K562 (cell line): ENCODE data around the gene TMEM14C. TPM values are rescaled to one million over a fixed set of nuclear protein-coding genes. Genes with fewer than 3 reads are reported as not detected.

Experiments used
- ATAC-seq: fragments of 200-7000 bp; cut with Tn5 transposase; 3 replicates; pipeline ENCODE4 v1.9.1; 2020; ENCODE audit warnings: moderate library complexity
- BruUV-seq: library from RNA; stranded (reverse); fragments of 400-500 nt; replicated peaks from 2 replicates; lab custom pipeline; 2021; lab: Mats Ljungman, UMichigan
- CTCF ChIA-PET: fragments of 300-600 bp; formaldehyde crosslinking; extraction: SDS; loops from one replicate; lab custom pipeline; 2021; ENCODE audit warnings: low intra/inter-chr PET ratio; lab: Yijun Ruan, JAX
- POLR2A ChIA-PET: fragments of 300-600, 350-650 bp; sonication (Branson Sonifier 250); formaldehyde crosslinking; extraction: SDS; loops from one replicate; lab custom pipeline; 2021; ENCODE audit warnings: antibody characterized with exemption, inconsistent platforms; lab: Yijun Ruan, JAX
- DNase-seq, 4 experiments: peaks; one replicate each; pipeline versions ENCODE4 v3.0.0 to v3.0.0-alpha.2; 2011 to 2018; ENCODE audit warnings: low spot score in 3 of 4, mixed read lengths in 3 of 4; ENCODE audit errors: extremely low read depth in 1 of 4
- FAIRE-seq: peaks from 2 replicates; lab custom pipeline; 2011; peaks lifted over from hg19 to GRCh38; lab: Jason Lieb, UNC
- H2AFZ ChIP-seq: 2 replicates; pipeline ENCODE4 v1.6.0; 2011; ENCODE audit warnings: low read depth, low read length, control low read depth, inconsistent platforms
- H3K27ac ChIP-seq: fragments of 200-600 bp; 3 replicates; pipeline ENCODE4 v1.8.0; 2011; ENCODE audit warnings: low read depth, mild to moderate bottlenecking, control low read depth, inconsistent platforms, low read length, moderate library complexity, mixed read lengths; ENCODE audit errors: extremely low read depth
- H3K27me3 ChIP-seq, 2 experiments: fragments of 300-600 bp in 1 of 2; 2 replicates in 1 of 2; 3 replicates in 1 of 2; pipeline versions ENCODE4 v1.6.0 to v1.8.0; 2011; ENCODE audit warnings: inconsistent platforms in 2 of 2, low read length in 2 of 2, mild to moderate bottlenecking in 1 of 2, mixed read lengths in 1 of 2, moderate library complexity in 1 of 2; ENCODE audit not compliant: control insufficient read depth in 2 of 2, insufficient read depth in 2 of 2
- H3K36me3 ChIP-seq: fragments of 300-600 bp; 3 replicates; pipeline ENCODE4 v1.8.0; 2011; ENCODE audit warnings: mild to moderate bottlenecking, low read length, inconsistent platforms; ENCODE audit not compliant: control insufficient read depth, insufficient read depth
- H3K4me1 ChIP-seq, 2 experiments: fragments of 200-600 bp in 1 of 2; replicated peaks in 1 of 2; 2 replicates in 1 of 2; 3 replicates in 1 of 2; pipeline versions ENCODE4 v1.5.1 to v1.8.0; 2011; ENCODE audit warnings: inconsistent platforms in 2 of 2, low read length in 2 of 2, mild to moderate bottlenecking in 1 of 2, mixed read lengths in 1 of 2, moderate library complexity in 1 of 2; ENCODE audit not compliant: control insufficient read depth in 2 of 2, insufficient read depth in 2 of 2
- H3K4me2 ChIP-seq: 2 replicates; pipeline ENCODE4 v1.6.1; 2011; ENCODE audit warnings: low read length, control low read depth, inconsistent platforms, mixed read lengths; ENCODE audit not compliant: insufficient read depth
- H3K4me3 ChIP-seq: fragments of 200-600 bp; sonication (generic), shearing (Covaris generic); 2 replicates; pipeline ENCODE4 v1.5.1; 2016; ENCODE audit warnings: control low read depth, inconsistent platforms
- H3K79me2 ChIP-seq: fragments of 200-600 bp; 3 replicates; pipeline ENCODE4 v1.8.0; 2011; ENCODE audit warnings: low read length, inconsistent platforms; ENCODE audit not compliant: control insufficient read depth, insufficient read depth
- H3K9ac ChIP-seq, 2 experiments: 2 replicates each; pipeline versions ENCODE4 v1.6.0 to v1.6.1; 2011; ENCODE audit warnings: low read depth in 2 of 2, low read length in 2 of 2, control low read depth in 1 of 2, inconsistent platforms in 1 of 2, mild to moderate bottlenecking in 1 of 2, mixed read lengths in 1 of 2; ENCODE audit not compliant: insufficient read depth in 1 of 2
- H3K9me1 ChIP-seq: one replicate; pipeline ENCODE4 v1.6.0; 2011; ENCODE audit warnings: inconsistent platforms, mild to moderate bottlenecking, low read length, moderate library complexity; ENCODE audit not compliant: control insufficient read depth, insufficient read depth
- H3K9me3 ChIP-seq: replicated peaks from 2 replicates; pipeline ENCODE4 v1.5.1; 2011; ENCODE audit warnings: low read depth, low read length, inconsistent platforms; ENCODE audit not compliant: control insufficient read depth, insufficient read depth
- H4K20me1 ChIP-seq: replicated peaks from 2 replicates; pipeline ENCODE4 v1.6.1; 2011; ENCODE audit warnings: low read length, inconsistent platforms, mixed read lengths; ENCODE audit not compliant: control insufficient read depth, insufficient read depth
- ARID2 ChIP-seq: fragments of 450-650 bp; IDR thresholded peaks from 2 replicates; pipeline ENCODE4 v1.6.1; 2017; ENCODE audit warnings: antibody characterized with exemption, mild to moderate bottlenecking
- C11orf30 ChIP-seq: fragments of 450-650 bp; IDR thresholded peaks from 2 replicates; pipeline ENCODE4 v1.6.1; 2016; ENCODE audit warnings: low read depth, mild to moderate bottlenecking
- CBFB ChIP-seq: sonication (generic); formaldehyde crosslinking; IDR thresholded peaks from 2 replicates; pipeline ENCODE4 v1.4.0; 2020; ENCODE audit warnings: mild to moderate bottlenecking, missing genetic modification reagents
- HDGF ChIP-seq: fragments of 450-650 bp; IDR thresholded peaks from 2 replicates; pipeline ENCODE4 v1.6.1; 2016
- MAFF ChIP-seq: IDR thresholded peaks from 2 replicates; pipeline ENCODE4 v1.6.1; 2012; ENCODE audit warnings: low read length, improper control_type of control experiment
- MAFG ChIP-seq: fragments of 450-650 bp; conservative IDR thresholded peaks from 2 replicates; pipeline ENCODE4 v1.6.1; 2016; ENCODE audit warnings: missing genetic modification characterization, missing compliant biosample characterization
- MAFK ChIP-seq: IDR thresholded peaks from 2 replicates; pipeline ENCODE4 v1.6.1; 2011; ENCODE audit warnings: low read length, improper control_type of control experiment
- NCOA1 ChIP-seq: fragments of 450-650 bp; IDR thresholded peaks from 2 replicates; pipeline ENCODE4 v1.6.1; 2016; ENCODE audit warnings: low read depth
- NCOA6 ChIP-seq: fragments of 450-650 bp; IDR thresholded peaks from 2 replicates; pipeline ENCODE4 v1.6.1; 2017; ENCODE audit warnings: mild to moderate bottlenecking
- NFYB ChIP-seq: IDR thresholded peaks from 2 replicates; pipeline ENCODE4 v1.6.1; 2011; ENCODE audit warnings: mild to moderate bottlenecking, moderate library complexity; ENCODE audit not compliant: insufficient read length; ENCODE audit errors: extremely low read depth
- PHF8 ChIP-seq: fragments of 200-600 bp; sonication (generic); IDR thresholded peaks from 2 replicates; pipeline ENCODE4 v1.6.1; 2012; ENCODE audit warnings: mixed run types, mild to moderate bottlenecking, inconsistent platforms, low read length, moderate library complexity, borderline replicate concordance
- RBM25 ChIP-seq: fragments of 200-400 bp; formaldehyde crosslinking; IDR thresholded peaks from 2 replicates; pipeline ENCODE4 v1.6.1; 2018; ENCODE audit warnings: low read length, low read depth, moderate library complexity; ENCODE audit not compliant: severe bottlenecking
- SRSF7 ChIP-seq: fragments of 200-400 bp; formaldehyde crosslinking; optimal IDR thresholded peaks from 2 replicates; pipeline ENCODE3; 2017; ENCODE audit warnings: mild to moderate bottlenecking, low read depth, low read length
- TAF7 ChIP-seq: fragments of 450-650 bp; IDR thresholded peaks from 2 replicates; pipeline ENCODE4 v1.6.1; 2016; ENCODE audit warnings: missing genetic modification characterization, missing compliant biosample characterization
- U2AF2 ChIP-seq: fragments of 200-400 bp; formaldehyde crosslinking; optimal IDR thresholded peaks from 2 replicates; pipeline ENCODE3; 2017; ENCODE audit warnings: low read depth, mild to moderate bottlenecking, low read length
- ZNF316 ChIP-seq: fragments of 450-650 bp; IDR thresholded peaks from 2 replicates; pipeline ENCODE4 v1.6.1; 2016
- ZNF699 ChIP-seq: fragments of 250-450 bp; sonication (Bioruptor Pico); IDR thresholded peaks from 2 replicates; pipeline ENCODE4 v1.8.0; 2021; ENCODE audit warnings: mild to moderate bottlenecking, moderate library complexity; ENCODE audit not compliant: insufficient replicate concordance
- WGBS: fragments of 100-300 bp; shearing (Covaris generic); methylation state at CpG from one replicate; pipeline ENCODE4 v1.1.6; 2016; ENCODE audit warnings: low coverage, mixed read lengths; ENCODE audit not compliant: insufficient coverage; ENCODE audit errors: missing lambda C conversion rate; 5-methylcytosine and 5-hydroxymethylcytosine counted together
- in situ Hi-C: fragments of 300-500 bp; cut with MboI; formaldehyde crosslinking; loops from 4 replicates; pipeline ENCODE4 v1.15.0; 2018; ENCODE audit warnings: inconsistent platforms, mixed read lengths
- intact Hi-C: fragments of 100-400 bp; cut with micrococcal nuclease; formaldehyde crosslinking; loops from 2 replicates; pipeline ENCODE4 v1.14.2; 2022
- polyA plus RNA-seq, 8 experiments: library from polyadenylated mRNA; depleted of rRNA in 4 of 8; stranded (reverse) in 5 of 8; unstranded in 3 of 8; fragments of >200 nt; fragmentation: Nextera tagmentation in 2 of 8; fragmentation: Illumina TruSeq in 1 of 8; extraction: Ambion mirVana in 2 of 8; extraction: Trizol in 1 of 8; gene quantifications; 2 replicates each; pipeline versions ENCODE4 v1.2.1 to v1.2.3, GENCODE V29; 2011 to 2014; ENCODE audit warnings: inconsistent platforms in 1 of 8, missing spikeins in 1 of 8
- total RNA-seq, 7 experiments: library from RNA; depleted of rRNA in 6 of 7; stranded (reverse); fragments of >200 nt in 6 of 7; fragmentation: Illumina TruSeq in 2 of 7; extraction: Trizol in 2 of 7; gene quantifications; 2 replicates each; pipeline versions ENCODE4 v1.2.1 to v1.2.3, GENCODE V29; 2011 to 2021; ENCODE audit warnings: low replicate concordance in 1 of 7
- TF ChIP-seq, protein P1 (sequence below): sonication (generic); formaldehyde crosslinking; IDR thresholded peaks from 2 replicates; pipeline ENCODE4 v1.8.1; 2023; ENCODE audit warnings: mild to moderate bottlenecking, missing genetic modification reagents
- TF ChIP-seq, protein P2 (sequence below): fragments of 450-650 bp; IDR thresholded peaks from 2 replicates; pipeline ENCODE4 v1.6.1; 2016; ENCODE audit warnings: low read depth, mild to moderate bottlenecking, moderate library complexity

Gene TMEM14C
- total and polyA plus RNA-seq, 9 of the 15 experiments (the other 6 are each of a cell fraction or from before 2014, with no cell fraction given) = 151 to 496 (median 263) TPM

DNA sequence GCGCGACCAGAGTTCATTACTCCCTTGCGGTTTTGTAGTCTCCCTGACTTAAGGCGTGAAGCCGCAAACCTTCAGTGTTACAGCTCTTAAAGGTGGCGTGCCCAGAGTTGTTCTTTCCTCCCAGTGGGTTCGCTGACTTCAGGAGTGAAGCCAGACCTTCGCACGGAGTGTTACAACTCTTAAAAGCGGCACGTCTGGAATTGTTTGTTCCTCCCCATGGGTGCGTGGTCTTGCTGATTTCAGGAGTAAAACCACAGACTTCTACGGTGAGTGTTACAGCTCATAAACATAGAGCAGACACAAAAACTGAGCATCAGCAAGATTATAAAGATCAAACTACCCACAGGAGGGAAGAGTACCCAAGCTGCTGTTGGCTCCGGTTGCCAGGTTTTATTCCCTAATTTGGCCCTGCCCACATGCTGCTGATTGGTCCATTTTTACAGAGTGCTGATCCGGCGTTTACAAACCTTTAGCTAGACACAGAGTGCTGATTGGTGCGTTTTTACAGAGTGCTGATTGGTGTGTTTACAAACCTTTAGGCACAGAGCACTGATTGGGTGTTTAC lies 10.4 kb downstream of the TMEM14C start:
- H4K20me1 ChIP-seq = no peaks in the 10 kb centered on the region
- BruUV-seq = no TSS peak
- H3K27ac ChIP-seq = no peak overlapping the region
- no peak for FAIRE-seq
- H3K27me3 ChIP-seq = no peaks in the 10 kb centered on the region
- no peaks in the 10 kb centered on the region for H3K4me1 ChIP-seq
- no peak overlapping the region for H3K9ac ChIP-seq
- CTCF ChIA-PET = no interaction called here
- intact Hi-C loops = no loop called here
- H3K4me3 ChIP-seq = no peak overlapping the region
- H3K4me2 ChIP-seq = no peak overlapping the region
- H3K79me2 ChIP-seq = peaks cover under 1% of the 10 kb centered on the region; the same call in 1 of the 3 replicates
- H3K9me1 ChIP-seq = no peaks in the 10 kb centered on the region
- POLR2A ChIA-PET = interaction anchor here (0.8 to 7.5 kb wide), 5 partner anchors 9 to 16 kb away, joined by 3 to 48 read pairs (median 7); partner anchors contain the start of gene TMEM14C
- H3K36me3 ChIP-seq = peaks cover 53% of the 10 kb centered on the region
- no peak for DNase-seq
- in situ Hi-C loops = no loop called here
- no peak overlapping the region for H2AFZ ChIP-seq
- 94% methylated on average over 17 of the region's 17 CpGs for WGBS
- H3K9me3 ChIP-seq = no peaks in the 10 kb centered on the region
- peak; percentile 55 for ATAC-seq
- no peak for TF ChIP-seq NCOA6
- TF ChIP-seq, protein P1, sequence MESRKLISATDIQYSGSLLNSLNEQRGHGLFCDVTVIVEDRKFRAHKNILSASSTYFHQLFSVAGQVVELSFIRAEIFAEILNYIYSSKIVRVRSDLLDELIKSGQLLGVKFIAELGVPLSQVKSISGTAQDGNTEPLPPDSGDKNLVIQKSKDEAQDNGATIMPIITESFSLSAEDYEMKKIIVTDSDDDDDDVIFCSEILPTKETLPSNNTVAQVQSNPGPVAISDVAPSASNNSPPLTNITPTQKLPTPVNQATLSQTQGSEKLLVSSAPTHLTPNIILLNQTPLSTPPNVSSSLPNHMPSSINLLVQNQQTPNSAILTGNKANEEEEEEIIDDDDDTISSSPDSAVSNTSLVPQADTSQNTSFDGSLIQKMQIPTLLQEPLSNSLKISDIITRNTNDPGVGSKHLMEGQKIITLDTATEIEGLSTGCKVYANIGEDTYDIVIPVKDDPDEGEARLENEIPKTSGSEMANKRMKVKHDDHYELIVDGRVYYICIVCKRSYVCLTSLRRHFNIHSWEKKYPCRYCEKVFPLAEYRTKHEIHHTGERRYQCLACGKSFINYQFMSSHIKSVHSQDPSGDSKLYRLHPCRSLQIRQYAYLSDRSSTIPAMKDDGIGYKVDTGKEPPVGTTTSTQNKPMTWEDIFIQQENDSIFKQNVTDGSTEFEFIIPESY = 0 out of 2 replicates have a peak, but pooled peaks have one; percentile 11
- no peak for TF ChIP-seq U2AF2
- peak; percentile 90 for TF ChIP-seq ZNF316
- TF ChIP-seq ARID2 = no peak
- no peak for TF ChIP-seq CBFB (CRISPR knock-in tag)
- TF ChIP-seq, protein P2, sequence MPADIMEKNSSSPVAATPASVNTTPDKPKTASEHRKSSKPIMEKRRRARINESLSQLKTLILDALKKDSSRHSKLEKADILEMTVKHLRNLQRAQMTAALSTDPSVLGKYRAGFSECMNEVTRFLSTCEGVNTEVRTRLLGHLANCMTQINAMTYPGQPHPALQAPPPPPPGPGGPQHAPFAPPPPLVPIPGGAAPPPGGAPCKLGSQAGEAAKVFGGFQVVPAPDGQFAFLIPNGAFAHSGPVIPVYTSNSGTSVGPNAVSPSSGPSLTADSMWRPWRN = no peak
- peak; percentile 50; the same call in 1 of the 2 replicates for TF ChIP-seq MAFG
- peak; percentile 31 for TF ChIP-seq RBM25
- no peak for TF ChIP-seq SRSF7
- peak; percentile 93 for TF ChIP-seq NFYB
- TF ChIP-seq HDGF = no peak
- TF ChIP-seq NCOA1 = no peak
- TF ChIP-seq MAFK = peak; percentile 40; the same call in 1 of the 2 replicates
- peak; percentile 75; the same call in 1 of the 2 replicates for TF ChIP-seq C11orf30
- TF ChIP-seq ZNF699 (CRISPR knock-in tag) = no peak
- no peak for TF ChIP-seq PHF8
- TF ChIP-seq TAF7 (tag) = no peak
- TF ChIP-seq MAFF = peak; percentile 57
